DND-41 (cell line): ENCODE results near the gene SLC27A6.

Experiments used
- EZH2 ChIP-seq: IDR thresholded peaks from 3 replicates; pipeline ENCODE4 v1.6.1; 2012; ENCODE audit warnings: borderline replicate concordance, low read depth, mild to moderate bottlenecking, moderate library complexity, low read length, inconsistent platforms; ENCODE audit not compliant: severe bottlenecking
- TF ChIP-seq, protein P1 (sequence below): IDR thresholded peaks from 2 replicates; pipeline ENCODE4 v1.5.1; 2012; ENCODE audit warnings: borderline replicate concordance, low read length, moderate library complexity, mild to moderate bottlenecking; ENCODE audit not compliant: poor library complexity, severe bottlenecking; ENCODE audit errors: extremely low read depth

DNA sequence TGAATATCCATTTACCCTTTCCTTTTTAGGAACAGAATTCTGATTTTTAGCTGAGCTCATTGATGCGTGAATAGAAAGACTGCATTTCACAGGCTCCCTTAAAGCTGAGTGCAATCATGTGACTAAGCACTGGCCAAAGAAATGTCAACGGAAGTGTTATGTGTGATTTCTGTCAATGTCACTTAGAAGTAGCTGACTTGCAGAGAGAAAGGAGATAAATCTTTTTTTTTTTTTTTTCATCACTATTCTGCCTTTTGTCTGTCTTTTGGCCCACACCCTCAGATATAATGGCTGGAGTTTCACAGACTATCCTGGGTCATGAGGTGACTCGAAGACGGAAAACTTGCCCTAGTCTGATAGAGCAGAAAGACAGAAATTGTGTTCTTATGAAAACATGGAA, 39.3 kb upstream of the SLC27A6 start:
- TF ChIP-seq, protein P1, sequence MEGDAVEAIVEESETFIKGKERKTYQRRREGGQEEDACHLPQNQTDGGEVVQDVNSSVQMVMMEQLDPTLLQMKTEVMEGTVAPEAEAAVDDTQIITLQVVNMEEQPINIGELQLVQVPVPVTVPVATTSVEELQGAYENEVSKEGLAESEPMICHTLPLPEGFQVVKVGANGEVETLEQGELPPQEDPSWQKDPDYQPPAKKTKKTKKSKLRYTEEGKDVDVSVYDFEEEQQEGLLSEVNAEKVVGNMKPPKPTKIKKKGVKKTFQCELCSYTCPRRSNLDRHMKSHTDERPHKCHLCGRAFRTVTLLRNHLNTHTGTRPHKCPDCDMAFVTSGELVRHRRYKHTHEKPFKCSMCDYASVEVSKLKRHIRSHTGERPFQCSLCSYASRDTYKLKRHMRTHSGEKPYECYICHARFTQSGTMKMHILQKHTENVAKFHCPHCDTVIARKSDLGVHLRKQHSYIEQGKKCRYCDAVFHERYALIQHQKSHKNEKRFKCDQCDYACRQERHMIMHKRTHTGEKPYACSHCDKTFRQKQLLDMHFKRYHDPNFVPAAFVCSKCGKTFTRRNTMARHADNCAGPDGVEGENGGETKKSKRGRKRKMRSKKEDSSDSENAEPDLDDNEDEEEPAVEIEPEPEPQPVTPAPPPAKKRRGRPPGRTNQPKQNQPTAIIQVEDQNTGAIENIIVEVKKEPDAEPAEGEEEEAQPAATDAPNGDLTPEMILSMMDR = no peak
- no peak for TF ChIP-seq EZH2
